Breast epithelium (tissue), 4 donors: ENCODE measurements around the gene PRSS38. TPM values are rescaled to one million over a fixed set of nuclear protein-coding genes. Genes with fewer than 3 reads are reported as not detected.
"Not testable (repeated sequence)": the region's sequence is repeated elsewhere in the genome, so short reads cannot be mapped to it uniquely, and the experiment has no call there.

Experiments used
- DNase-seq, 2 donors: peaks; one replicate each; pipeline ENCODE4 v3.0.0-alpha.2; 2019; ENCODE audit warnings: low spot score in 2 of 2
- H3K27ac ChIP-seq, 2 donors: fragments of 200-600 bp; sonication (generic) in 1 of 2; one replicate each; pipeline ENCODE4 v1.5.1; 2016 to 2019; ENCODE audit warnings: mild to moderate bottlenecking in 1 of 2
- H3K27me3 ChIP-seq, 2 donors: fragments of 200-600 bp; sonication (generic) in 1 of 2; one replicate each; pipeline versions ENCODE4 v1.5.1 to v1.6.0; 2017 to 2019; ENCODE audit warnings: control low read depth in 1 of 2, mild to moderate bottlenecking in 1 of 2
- H3K36me3 ChIP-seq: fragments of 200-600 bp; one replicate; pipeline ENCODE4 v1.5.1; 2019
- H3K4me1 ChIP-seq, 2 donors: fragments of 200-600 bp; sonication (generic); one replicate each; pipeline ENCODE4 v1.5.1; 2016 to 2019; ENCODE audit warnings: control low read depth in 1 of 2
- H3K4me3 ChIP-seq, 3 donors: fragments of 200-600 bp; sonication (generic); 1 replicate in 2 of 3; 2 replicates in 1 of 3; pipeline ENCODE4 v1.5.1; 2016 to 2019; ENCODE audit warnings: mild to moderate bottlenecking in 3 of 3, moderate library complexity in 2 of 3
- H3K9me3 ChIP-seq, 2 donors: fragments of 200-600 bp; sonication (generic) in 1 of 2; one replicate each; pipeline ENCODE4 v1.5.1; 2016 to 2019; ENCODE audit warnings: control low read depth in 1 of 2
- CTCF ChIP-seq, 3 donors: fragments of 450-650 bp; IDR thresholded peaks; one replicate each; pipeline ENCODE4 v1.5.1; 2016 to 2017; ENCODE audit warnings: antibody characterized with exemption in 3 of 3, mild to moderate bottlenecking in 3 of 3, moderate library complexity in 3 of 3
- POLR2A ChIP-seq: fragments of 450-650 bp; IDR thresholded peaks from one replicate; pipeline ENCODE4 v1.6.1; 2016; ENCODE audit warnings: antibody characterized with exemption, mild to moderate bottlenecking, moderate library complexity
- POLR2AphosphoS5 ChIP-seq, 3 donors: sonication (generic); formaldehyde crosslinking; IDR thresholded peaks; one replicate each; pipeline ENCODE4 v1.6.1; 2017; ENCODE audit warnings: antibody characterized with exemption in 3 of 3
- intact Hi-C: fragments of 100-400 bp; cut with DNase I; formaldehyde crosslinking; loops from one replicate; pipeline ENCODE4 v1.15.1; 2023; ENCODE audit warnings: low total_unique reads
- total RNA-seq, 3 donors: library from RNA; depleted of rRNA; stranded (reverse); fragments of >200 nt; gene quantifications; one replicate each; pipeline ENCODE4 v1.1.0, GENCODE V29; 2016

Gene PRSS38
- total RNA-seq, 3 donors from 2014 or later, result not detected

- no peak for DNase-seq
- no peaks in the 10 kb centered on the region for H3K27me3 ChIP-seq
- H3K4me3 ChIP-seq, result no peak overlapping the region
- intact Hi-C loops, result no loop called here
- peaks cover 0 to 6% of the 10 kb centered on the region in 2 donors for H3K4me1 ChIP-seq
- no peak overlapping the region for H3K27ac ChIP-seq
- H3K36me3 ChIP-seq, result no peaks in the 10 kb centered on the region
- TF ChIP-seq CTCF (IDR thresholded peaks at IDR 0.05) (no peak), POLR2A (no peak), POLR2AphosphoS5 (IDR thresholded peaks at IDR 0.05) (no peak)
- H3K9me3 ChIP-seq, result peaks cover 3% of the 10 kb centered on the region in 2 donors
Observed at GRCh38 chr1:227870366-227870765, 54.9 kb downstream of the PRSS38 start.

- intact Hi-C loops, H3K4me1 ChIP-seq, H3K9me3 ChIP-seq, H3K27ac ChIP-seq, H3K4me3 ChIP-seq, H3K27me3 ChIP-seq, H3K36me3 ChIP-seq, DNase-seq: not testable (repeated sequence)
Observed at GRCh38 chr1:227871892-227872291, 56.4 kb downstream of the PRSS38 start.

GRCh38 chr1:227877810-227878209 lies 62.3 kb downstream of the PRSS38 start:
- intact Hi-C loops, H3K36me3 ChIP-seq, H3K4me3 ChIP-seq, H3K27ac ChIP-seq, DNase-seq, H3K27me3 ChIP-seq, H3K4me1 ChIP-seq, H3K9me3 ChIP-seq: not testable (repeated sequence)

GRCh38 chr1:227880342-227880924 lies 65.0 kb downstream of the PRSS38 start:
- Histone ChIP-seq H3K27ac (no peak overlapping the region), H3K9me3 (no peaks in the 10 kb centered on the region), H3K4me1 (peaks cover 0 to 1% of the 10 kb centered on the region in 2 donors), H3K36me3 (no peaks in the 10 kb centered on the region), H3K4me3 (no peak overlapping the region), H3K27me3 (no peaks in the 10 kb centered on the region)
- intact Hi-C loops, result no loop called here
- DNase-seq, result no peak
- TF ChIP-seq CTCF (IDR thresholded peaks at IDR 0.05) (no peak), POLR2A (no peak), POLR2AphosphoS5 (IDR thresholded peaks at IDR 0.05) (no peak)

GRCh38 chr1:227883073-227883520 lies 67.6 kb downstream of the PRSS38 start:
- intact Hi-C loops, result no loop called here
- TF ChIP-seq POLR2A (no peak), POLR2AphosphoS5 (IDR thresholded peaks at IDR 0.05) (no peak), CTCF (IDR thresholded peaks at IDR 0.05) (no peak)
- no peaks in the 10 kb centered on the region for H3K27me3 ChIP-seq

GRCh38 chr1:227883641-227884301 lies 68.3 kb downstream of the PRSS38 start:
- intact Hi-C loops, result no loop called here
- no peak overlapping the region for H3K27ac ChIP-seq
- H3K27me3 ChIP-seq, result no peaks in the 10 kb centered on the region
- DNase-seq, result no peak
- no peaks in the 10 kb centered on the region for H3K9me3 ChIP-seq
- H3K36me3 ChIP-seq, result no peaks in the 10 kb centered on the region
- no peak for TF ChIP-seq POLR2AphosphoS5 (IDR thresholded peaks at IDR 0.05)
- TF ChIP-seq CTCF (IDR thresholded peaks at IDR 0.05), result no peak
- no peak for TF ChIP-seq POLR2A
- peaks cover 0 to 14% of the 10 kb centered on the region in 2 donors for H3K4me1 ChIP-seq
- no peak overlapping the region for H3K4me3 ChIP-seq

More at GRCh38 chr1:227883073-227883520, 67.6 kb downstream of the PRSS38 start:
- H3K4me1 ChIP-seq, result peaks cover 0 to 14% of the 10 kb centered on the region in 2 donors
- no peak for DNase-seq
- no peak overlapping the region for H3K4me3 ChIP-seq
- no peaks in the 10 kb centered on the region for H3K36me3 ChIP-seq
- no peaks in the 10 kb centered on the region for H3K9me3 ChIP-seq
- H3K27ac ChIP-seq, result no peak overlapping the region
